GM19467 (cell line): ENCODE data around the gene PPDPF.
"Not testable (repeated sequence)": the region's sequence is repeated elsewhere in the genome, so short reads cannot be mapped to it uniquely, and the experiment has no call there.

Experiments
- ATAC-seq: cut with Tn5 transposase; IDR thresholded peaks from one replicate; pipeline ENCODE4 v1.9.1; 2021; ENCODE audit warnings: mild to moderate bottlenecking, moderate library complexity; ENCODE audit not compliant: unreplicated experiment

Gene PPDPF, protein sequence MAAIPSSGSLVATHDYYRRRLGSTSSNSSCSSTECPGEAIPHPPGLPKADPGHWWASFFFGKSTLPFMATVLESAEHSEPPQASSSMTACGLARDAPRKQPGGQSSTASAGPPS

DNA sequence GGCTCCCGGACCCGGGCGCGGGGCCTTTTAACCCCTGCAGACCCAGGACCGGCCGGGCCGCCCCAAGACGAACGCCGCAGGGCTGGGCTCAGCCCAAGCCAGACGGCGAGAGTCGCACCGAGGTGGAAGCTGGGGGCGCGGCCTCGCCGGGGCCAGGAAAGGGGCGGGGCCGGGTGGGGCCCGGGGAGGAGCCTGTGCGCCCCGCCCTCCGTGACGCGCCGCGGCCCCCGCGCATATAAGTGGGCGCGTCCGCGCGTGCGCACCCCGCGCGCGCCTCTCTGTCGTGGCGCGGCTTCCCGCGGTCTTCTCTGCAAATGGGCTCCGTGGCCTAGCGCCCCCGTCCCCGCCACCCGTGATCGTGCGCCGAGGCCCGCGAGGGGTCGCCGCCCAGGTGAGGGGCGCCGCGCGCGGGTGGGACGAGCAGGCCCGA, at the start of gene PPDPF:
TSS of gene PPDPF (plus strand) at position 262 of the 430 bp plus-strand sequence. CDS start 544 bp downstream, outside the sequence.
- peak; percentile 55 for ATAC-seq

DNA sequence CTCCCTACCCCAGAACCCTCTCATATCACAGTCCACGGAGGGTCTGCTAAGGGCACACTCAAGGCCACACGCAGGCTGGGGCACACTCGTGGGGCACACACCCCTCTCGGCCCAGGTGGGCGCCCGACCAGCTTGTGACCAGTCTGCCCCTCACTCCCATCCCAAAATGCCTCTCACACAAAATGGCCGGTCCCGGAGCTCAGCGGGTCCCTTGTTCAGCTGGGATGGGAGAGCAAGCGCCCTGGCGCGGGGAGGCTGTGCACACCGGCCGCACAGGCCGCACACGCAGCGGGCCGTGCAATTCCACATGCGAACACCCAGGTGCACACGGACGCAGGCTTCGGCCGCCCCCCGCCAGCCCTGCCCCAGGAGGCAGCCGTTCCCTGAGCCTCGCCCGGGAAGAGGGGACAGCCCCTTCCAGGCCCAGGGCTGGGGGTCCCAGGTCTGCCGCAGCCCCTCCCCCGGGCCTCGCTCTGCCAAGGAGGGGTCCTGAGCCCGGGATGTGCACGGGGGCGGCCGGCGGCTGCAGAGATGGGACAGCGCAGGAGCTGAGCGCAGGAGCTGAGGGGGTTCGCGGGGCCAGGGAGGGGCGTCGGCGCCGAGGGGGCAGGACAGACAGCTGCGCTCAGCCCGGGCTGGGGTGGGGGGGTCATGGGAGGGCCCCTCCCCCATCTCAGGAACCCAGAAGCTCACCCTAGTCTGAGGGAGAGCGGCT, 49.4 kb upstream of the PPDPF start:
- no peak for ATAC-seq

DNA sequence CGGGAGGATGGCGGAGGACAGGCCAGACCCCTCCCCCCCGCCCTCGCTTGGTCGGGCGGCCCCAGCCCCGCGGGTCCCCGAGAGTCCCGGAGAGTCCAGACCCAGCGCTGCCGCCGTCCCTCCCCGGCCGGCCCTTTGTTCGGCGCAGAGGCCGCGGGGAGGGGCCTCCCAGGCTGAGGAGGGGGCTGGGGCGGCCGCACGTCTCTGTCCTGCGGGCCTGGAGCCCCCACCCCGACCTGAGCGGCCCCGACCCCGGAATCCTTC, 48.9 kb upstream of the PPDPF start:
- no peak for ATAC-seq

DNA sequence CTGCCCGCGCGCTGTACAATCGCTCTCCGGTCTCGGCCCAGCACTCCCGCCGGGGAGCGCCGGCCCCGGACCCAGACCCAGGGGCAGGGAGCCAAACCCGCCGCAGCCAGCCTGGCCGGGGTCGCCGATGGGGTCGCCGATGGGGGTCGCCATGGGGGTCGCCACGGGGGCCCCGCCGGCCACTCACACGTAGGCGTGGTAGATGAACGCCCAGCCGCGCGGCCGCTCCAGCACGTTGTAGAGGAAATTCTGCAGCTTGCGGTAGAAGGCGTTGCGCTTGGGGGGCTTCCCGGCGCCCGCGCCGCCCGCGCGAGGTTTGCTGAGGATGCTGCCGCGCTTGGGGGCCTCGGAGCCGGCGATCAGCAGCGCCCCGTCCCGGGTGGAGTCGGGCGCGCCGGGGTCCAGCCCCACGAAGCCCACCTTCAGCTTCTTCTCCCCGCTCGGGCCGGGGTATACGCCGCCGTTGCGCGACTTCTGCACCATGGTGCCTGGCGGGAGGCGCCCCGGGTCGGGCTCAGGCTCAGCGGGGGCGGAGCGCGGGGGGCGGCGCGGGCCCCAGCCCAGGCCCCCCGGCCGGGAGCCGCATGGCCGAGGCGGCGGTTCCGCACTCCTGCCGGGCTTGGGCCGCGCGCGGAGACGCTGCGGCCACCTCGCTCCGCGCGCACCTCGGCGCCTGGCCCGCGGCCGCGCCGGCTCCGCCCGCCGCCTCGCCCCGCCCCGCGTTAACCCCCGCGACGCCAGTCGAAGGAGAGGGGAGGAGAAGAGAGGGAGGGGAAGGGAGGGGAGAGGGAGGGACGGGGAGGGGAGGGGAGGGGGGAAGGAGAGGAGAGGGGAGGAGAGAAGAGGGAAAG, 48.4 kb upstream of the PPDPF start, which contains the start of gene KCNQ2:
TSS of gene KCNQ2 (minus strand) at position 675 of the 851 bp plus-strand sequence. CDS start at position 483, 192 bp downstream.
- ATAC-seq, result no peak

DNA sequence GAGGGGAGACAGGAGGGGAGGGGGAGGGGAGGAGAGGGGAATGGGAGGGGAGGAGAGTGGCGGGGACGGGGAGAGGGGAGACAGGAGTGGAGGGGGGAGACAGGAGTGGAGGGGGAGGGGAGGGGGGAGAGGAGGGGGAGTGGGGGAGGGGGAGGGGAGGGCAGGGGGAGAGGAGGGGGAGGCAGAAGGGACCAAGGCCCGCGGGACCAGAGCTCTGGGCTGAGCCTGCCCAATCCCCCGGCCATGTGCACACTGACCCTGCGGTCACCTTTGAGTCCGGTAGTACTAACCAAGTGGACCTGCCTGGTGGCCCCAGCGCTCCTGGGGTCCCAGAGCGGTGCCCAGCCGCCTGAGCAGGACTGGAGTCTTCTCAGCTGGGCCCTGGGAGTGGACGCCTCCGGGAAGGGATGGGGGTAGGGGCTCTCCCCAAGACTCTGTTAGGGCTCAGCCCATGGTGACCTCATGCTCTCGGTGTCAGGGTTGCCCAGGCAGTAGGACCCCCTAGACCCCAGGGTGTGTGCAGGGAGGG, 47.6 kb upstream of the PPDPF start:
- ATAC-seq, result no peak

DNA sequence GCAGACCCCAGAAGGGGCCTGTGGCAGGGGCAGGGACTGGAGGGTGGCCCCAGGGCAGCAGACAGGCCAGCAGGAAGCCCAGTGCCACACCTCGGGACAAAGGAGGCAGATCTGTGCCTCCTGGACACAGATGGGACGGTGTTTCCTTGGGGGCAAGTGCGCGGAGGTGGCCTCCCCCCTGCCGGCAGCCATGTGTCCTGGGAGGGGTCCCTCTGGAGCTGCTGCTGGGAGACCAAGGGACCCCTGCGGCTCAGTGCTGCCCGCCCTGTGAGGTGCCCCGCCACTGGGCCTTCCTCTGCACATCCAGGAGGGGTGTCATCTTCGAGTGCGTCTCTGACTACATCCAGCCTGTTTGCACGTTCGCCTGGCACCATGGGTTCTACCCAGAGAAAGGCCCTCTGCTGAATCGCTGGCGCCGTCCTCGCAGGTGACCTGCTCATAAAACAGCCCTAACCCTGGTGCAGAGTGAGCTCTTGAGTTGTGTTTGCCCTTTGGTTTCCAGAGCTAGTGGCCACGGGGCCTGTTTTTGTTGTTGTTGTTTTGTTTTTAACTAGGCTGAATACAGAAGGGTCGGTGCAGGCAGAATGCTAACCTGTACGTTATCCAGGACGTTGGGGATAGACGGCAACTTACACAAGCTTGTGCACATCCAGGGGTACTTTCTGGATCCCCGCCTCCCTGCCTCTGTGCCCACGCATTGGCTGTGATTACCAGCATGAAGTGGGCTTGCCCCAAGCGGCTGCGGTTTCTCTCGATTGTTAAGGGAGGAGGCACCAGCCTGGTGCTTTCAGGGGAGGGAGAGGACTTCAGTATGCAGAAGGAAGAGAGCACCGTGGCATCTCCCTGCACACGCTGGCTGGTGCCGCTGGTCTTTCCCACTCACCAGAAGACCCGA, 46.8 kb upstream of the PPDPF start:
- ATAC-seq, result no peak

DNA sequence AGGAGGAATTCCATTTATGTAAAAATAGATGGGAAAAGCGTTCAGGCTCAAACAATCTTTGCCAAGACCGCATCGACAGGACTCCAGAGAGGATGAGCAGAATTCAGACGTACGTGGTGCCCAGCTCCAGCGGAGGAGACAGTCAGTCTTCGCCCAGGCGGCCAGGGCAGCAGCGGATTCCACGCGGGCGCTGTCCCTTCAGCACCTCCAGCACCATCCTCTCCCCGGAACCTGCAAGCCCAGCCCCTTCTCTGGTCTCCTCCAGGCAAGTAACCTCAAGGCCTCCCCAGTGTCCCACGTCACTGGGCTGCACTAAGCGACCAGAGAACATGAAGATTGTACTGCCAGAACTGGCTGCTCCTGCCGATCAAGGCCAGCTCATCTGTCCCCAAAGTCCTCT, 45.4 kb upstream of the PPDPF start:
- ATAC-seq, result no peak

DNA sequence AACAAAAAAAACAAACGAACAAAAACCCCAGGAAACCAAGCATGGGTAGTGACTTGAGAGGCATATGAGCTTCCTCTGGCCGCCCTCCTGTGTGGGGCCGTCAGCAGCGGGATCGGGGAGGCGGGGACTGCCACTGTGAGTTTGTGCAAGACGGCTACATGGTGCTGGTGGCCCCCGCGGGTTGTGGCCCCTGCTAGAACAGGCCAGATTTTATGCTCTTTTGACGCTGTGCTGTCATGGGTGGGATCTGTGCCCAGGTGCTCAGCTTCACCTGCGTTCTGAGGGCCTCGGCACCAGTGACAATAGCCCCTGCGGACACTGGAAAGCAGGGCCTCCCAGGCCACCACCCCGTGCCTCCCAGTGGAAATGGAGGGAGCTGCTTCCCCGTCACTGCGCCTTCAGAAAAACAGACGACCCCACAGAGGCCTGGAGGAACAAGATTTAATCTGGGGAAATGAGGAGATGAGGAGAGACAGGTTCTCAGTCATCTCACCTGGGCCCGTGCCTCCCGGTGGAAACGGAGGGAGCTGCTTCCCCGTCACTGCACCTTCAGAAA, 43.4 kb upstream of the PPDPF start:
- ATAC-seq, result no peak

DNA sequence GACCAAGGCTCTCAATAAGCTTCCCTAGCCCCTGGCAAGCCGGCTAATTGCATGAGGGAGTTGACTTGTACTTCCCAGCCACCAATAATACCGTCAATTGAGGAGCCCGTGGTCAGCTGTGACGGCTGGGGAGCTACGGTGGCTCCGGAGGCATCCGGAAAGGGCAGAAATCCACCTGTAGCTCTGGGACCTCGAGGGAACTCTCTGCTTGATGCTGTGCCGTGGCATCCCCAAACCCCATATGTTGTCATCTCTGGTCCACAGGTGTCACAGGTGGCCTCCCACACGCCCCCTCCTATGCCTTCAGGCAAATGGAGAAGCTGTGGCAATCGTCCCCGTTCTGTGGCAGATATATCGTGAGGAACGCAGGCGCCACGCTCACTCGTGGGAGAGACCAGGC, 42.6 kb upstream of the PPDPF start:
- no peak for ATAC-seq

DNA sequence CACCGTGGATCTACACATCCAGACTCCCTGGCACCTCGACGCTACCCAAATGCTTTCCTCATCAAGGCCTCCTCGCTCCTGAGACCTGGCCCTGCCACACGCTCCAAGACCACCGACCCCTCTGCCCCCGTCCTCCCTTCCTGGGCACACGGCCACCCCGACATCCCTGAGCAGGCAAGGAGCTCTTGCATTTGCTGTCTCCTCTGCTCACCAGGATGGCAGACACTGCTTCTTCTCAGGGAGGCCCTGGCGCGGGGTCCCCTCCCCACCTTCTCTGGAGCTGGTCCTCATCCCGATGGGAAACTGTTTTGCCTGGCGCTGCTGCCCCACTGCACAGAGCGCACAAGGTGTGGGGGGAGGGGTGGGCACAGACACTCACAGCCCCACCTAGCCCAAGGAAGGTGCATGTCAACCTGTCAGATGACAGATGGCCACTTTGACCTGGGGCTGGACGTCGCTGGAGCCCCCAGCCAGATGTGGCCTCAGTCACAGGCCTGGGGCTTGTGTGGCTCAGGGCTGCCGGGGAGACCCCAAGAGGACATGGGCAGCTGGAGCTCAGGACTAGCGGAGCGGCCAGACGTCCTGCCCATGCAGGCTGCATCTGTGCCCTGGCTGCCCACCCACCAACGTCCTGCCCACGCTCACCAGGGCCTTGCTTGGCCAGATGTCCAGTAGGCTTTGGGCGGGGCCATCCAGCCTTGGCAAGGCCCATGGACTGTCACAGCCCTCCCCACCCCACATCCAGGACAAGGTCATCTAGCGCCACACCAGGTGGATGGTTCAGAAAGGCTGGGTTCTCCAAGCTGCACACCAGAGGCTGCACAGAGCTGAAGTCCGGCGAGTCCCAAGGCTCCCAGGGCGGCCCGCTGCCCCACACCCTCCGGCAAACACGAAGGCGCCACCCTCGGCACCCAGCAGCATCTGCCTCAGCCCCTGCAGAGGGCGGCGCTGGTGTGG, 41.9 kb upstream of the PPDPF start:
- no peak for ATAC-seq

DNA sequence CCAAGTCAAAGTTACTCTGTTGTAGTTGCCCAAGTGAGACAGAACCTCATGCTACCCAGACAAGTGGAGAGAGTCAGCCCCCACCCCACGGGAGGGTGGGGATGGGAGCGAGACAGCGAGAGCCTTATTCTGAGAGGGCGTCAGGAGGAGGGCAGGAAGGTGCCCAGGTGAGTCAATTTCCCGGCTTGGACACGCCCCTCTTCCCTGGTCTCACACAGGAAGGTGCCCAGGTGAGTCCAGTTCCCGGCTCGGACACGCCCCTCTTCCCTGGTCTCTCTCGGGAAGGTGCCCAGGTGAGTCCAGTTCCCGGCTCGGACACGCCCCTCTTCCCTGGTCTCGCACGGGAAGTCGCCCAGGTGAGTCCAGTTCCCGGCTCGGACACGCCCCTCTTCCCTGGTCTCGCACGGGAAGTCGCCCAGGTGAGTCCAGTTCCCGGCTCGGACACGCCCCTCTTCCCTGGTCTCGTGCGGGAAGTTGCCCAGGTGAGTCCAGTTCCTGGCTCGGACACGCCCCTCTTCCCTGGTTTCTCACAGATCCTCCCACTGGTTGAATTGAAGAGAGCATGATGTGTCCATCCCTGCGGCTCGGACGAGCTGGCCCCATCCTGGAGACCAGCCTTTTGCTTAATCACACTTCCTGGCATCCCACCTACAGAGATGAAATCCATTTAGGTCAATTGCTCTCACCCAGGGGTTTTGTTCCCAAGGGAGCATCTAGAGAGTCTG, 40.7 kb upstream of the PPDPF start:
- ATAC-seq, result not testable (repeated sequence)

DNA sequence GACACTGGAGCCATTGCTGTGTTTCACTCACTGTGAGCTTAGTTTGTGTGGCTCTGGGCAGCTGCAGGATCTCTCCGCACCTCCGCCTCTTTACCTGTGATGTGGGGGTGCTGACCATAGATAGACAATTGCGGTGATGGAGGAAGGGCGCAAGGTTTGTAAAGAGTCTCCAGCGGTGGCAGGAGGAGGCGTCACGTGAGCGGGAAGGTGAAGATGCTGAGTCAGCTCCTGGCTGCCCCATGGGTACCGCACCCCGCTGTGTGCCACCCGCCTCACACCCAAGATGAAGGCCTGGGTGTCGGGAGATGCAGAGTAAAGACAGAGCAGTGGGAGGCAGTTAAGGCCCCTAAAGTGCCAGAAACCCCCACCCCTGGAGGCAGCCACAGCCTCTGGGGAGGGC, 39.1 kb upstream of the PPDPF start:
- no peak for ATAC-seq

DNA sequence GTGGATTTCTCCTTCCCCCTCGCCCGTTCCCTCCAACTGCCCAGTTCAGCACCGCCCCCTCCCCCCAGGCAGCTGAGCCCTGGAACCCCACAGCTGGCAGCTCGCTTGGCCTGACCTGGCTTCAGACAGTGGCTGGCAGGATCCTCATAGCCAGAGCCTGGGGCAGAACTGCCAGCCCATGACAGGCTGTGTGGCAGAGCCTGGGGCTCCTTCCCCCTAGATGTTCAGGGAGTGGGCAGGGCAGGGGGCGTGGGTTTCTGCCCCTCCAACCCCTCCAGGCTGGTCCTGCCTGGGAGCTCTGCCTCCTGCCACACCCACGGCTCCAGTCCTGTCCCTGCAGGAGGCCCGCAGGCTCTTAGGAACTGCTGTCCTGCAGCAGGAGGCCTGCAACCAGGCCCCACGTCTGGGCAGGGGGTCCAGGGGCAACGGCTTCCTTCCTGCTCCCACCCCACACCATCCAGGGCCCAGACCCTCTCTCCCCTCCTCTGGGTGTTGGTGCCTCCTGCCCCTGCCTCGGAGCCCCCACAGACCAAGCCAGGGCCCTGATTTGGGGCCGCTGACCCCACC, 38.5 kb upstream of the PPDPF start:
- ATAC-seq, result no peak

DNA sequence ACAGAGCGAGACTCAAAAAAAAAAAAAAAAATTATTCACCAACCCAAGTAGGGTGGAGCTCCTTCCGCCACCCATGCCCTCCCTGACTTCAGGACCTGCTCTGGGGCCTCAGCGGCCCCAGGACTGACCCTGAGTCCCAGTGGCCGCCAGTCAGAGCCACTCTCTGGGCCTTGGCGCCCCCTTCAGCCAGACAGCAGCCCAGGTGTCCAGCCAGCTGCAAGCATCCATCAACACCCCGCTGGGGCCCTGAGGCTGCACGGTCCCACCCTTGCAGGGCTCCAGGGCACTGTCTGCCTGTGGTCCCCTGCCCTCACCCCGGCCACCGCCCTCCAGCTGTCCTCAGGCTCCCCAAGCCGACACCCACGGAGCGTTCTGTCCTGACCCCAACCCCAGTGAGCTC, 36.7 kb upstream of the PPDPF start:
- ATAC-seq, result no peak

DNA sequence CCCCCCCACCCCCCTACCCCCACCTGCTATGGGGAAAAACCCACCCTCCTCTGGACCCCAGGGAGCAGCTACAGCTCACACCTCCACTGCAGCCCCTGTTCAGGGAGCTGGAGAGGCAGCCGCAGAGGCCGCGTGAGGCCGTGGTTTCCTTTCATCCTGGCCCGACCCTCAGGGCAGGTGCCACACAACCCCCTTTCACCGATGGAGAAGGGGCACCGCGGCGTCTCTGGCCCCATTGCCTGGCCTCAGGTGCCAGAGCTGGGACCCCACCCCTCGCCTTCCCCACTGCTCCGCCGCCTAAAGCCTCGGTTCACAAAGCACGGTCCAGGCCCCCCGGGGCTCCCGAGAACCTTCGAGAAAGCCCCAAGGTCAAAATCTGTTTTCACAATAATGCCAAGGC, 36.3 kb upstream of the PPDPF start:
- no peak for ATAC-seq

DNA sequence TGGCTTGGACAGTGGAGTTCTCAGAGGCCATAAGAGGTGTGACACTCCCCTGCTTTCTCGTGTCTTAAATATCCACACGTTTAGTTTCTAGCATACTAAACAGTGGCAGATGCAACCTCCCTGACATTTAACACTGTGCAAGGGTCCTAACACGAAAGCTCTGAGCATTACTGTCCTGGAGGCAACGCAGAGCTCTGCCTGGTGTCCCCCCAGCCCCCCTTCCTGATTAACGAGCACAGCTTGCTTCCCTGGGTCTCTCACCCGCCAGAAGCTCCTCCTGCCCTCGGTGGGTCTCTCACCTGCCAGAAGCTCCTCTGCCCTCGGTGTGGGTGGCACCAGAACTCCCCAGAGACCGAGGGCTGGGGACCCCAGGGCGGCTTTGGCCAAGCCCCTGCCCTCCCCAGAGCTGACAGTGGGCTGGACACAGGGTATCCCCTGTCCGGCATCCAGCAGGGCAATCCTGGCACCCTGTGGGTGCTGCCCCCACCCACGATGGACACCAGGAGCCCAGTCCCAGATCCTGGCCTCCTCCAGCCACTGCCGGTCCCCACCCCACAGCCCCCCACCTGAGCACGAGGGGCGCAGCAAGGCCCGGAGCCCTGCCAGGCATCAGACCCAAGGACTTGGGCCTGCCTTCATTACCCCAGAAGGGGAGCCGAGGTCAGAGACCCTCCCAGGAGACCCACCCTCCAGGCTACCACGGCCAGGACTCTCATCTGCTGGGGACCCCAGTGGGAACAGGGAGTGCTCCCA, 35.7 kb upstream of the PPDPF start:
- ATAC-seq, result no peak

DNA sequence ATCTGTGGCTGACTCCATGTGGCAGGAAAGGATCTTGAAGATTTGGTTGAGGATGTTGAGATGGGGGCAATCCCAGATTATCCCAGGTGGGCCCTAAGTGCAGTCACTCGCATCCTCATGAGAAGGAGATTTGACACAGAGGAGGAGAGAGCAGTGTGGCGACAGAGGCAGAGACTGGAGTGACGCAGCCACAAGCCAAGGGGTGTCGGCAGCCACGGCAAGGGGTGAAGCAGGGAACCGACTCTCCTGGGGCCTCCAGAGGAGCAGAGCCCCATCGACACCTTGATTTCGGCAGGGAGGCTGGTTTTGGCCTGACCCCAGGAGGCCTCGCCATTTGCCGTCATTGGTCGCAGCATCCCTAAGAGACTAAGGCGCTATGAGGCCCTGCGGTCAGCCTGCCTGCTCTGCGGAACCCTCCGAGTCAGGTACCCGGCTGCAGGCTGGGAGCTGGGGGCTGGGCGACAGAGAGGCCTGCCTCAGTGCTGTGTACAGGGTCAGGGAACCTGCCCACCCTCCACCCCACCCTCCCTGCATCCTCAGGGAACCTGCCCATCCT, 34.2 kb upstream of the PPDPF start:
- no peak for ATAC-seq
